Occipital lobe (tissue), 2 donors: ENCODE data around the gene ATXN1. TPM values are rescaled to one million over a fixed set of nuclear protein-coding genes. Genes with fewer than 3 reads are reported as not detected.
"Not testable (repeated sequence)": the region's sequence is repeated elsewhere in the genome, so short reads cannot be mapped to it uniquely, and the experiment has no call there.

Experiments used
- DNase-seq: peaks from one replicate; lab custom pipeline; 2025; lab: John Stamatoyannopoulos, UW
- total RNA-seq: library from RNA; depleted of rRNA; stranded (reverse); fragments of >200 nt; gene quantifications from one replicate; pipeline ENCODE4 v1.2.3, GENCODE V29; 2014

ATXN1 gene
- 102 TPM for total RNA-seq

- peak; percentile 56 for DNase-seq
These were observed at the start of gene ATXN1 for GRCh38 chr6:16760516-16761470. Gene ATXN1 (minus strand): TSS chr6:16761460.

- no peak for DNase-seq
These were observed 49.2 kb upstream of the ATXN1 start for GRCh38 chr6:16810411-16810810.

- no peak for DNase-seq
These were observed 48.6 kb upstream of the ATXN1 start for GRCh38 chr6:16809753-16810358.

- DNase-seq: no peak
These were observed 46.7 kb upstream of the ATXN1 start for GRCh38 chr6:16807956-16808355.

GRCh38 chr6:16806363-16806762 lies 45.1 kb upstream of the ATXN1 start:
- no peak for DNase-seq

GRCh38 chr6:16805243-16805950 lies 44.1 kb upstream of the ATXN1 start:
- DNase-seq: no peak

- no peak for DNase-seq
These were observed 43.4 kb upstream of the ATXN1 start for GRCh38 chr6:16804546-16805242.

- DNase-seq: peak; percentile 77
These were observed 42.3 kb upstream of the ATXN1 start for GRCh38 chr6:16803294-16804200.

GRCh38 chr6:16802071-16802470 lies 40.8 kb upstream of the ATXN1 start:
- no peak for DNase-seq

GRCh38 chr6:16800942-16801341 lies 39.7 kb upstream of the ATXN1 start:
- no peak for DNase-seq

GRCh38 chr6:16800341-16800740 lies 39.1 kb upstream of the ATXN1 start:
- DNase-seq: no peak

- no peak for DNase-seq
These were observed 38.3 kb upstream of the ATXN1 start for GRCh38 chr6:16799279-16800193.

- no peak for DNase-seq
These were observed 32.7 kb upstream of the ATXN1 start for GRCh38 chr6:16793828-16794412.

- no peak for DNase-seq
These were observed 28.2 kb upstream of the ATXN1 start for GRCh38 chr6:16789329-16790038.

GRCh38 chr6:16787128-16787682 lies 25.9 kb upstream of the ATXN1 start:
- DNase-seq: no peak

- DNase-seq: no peak
These were observed 24.2 kb upstream of the ATXN1 start for GRCh38 chr6:16785496-16785895.

GRCh38 chr6:16784957-16785356 lies 23.7 kb upstream of the ATXN1 start:
- not testable (repeated sequence) for DNase-seq

GRCh38 chr6:16783952-16784565 lies 22.8 kb upstream of the ATXN1 start:
- DNase-seq: no peak
